HL-60 (cell line): Measurements from ENCODE around the gene HOXB2.

ENCODE experiments used
- DNase-seq, 2 experiments: peaks; one replicate each; pipeline ENCODE4 v3.0.0-alpha.2; 2010 to 2020; ENCODE audit warnings: low read depth in 1 of 2, low spot score in 1 of 2
- H3K27ac ChIP-seq: fragments of 250-450 bp; sonication (Bioruptor Pico); replicated peaks from 2 replicates; pipeline ENCODE4 v1.5.1; 2020; ENCODE audit warnings: mild to moderate bottlenecking, moderate library complexity
- H3K27me3 ChIP-seq: fragments of 250-450 bp; sonication (Bioruptor Pico); 2 replicates; pipeline ENCODE4 v1.5.1; 2021; ENCODE audit warnings: mild to moderate bottlenecking, moderate library complexity; ENCODE audit not compliant: insufficient read depth, poor library complexity, severe bottlenecking
- H3K4me3 ChIP-seq: replicated peaks from 2 replicates; pipeline ENCODE4 v1.5.1; 2011; ENCODE audit warnings: mild to moderate bottlenecking, control low read depth, low read length; ENCODE audit not compliant: insufficient read depth
- CTCF ChIP-seq: IDR thresholded peaks from one replicate; pipeline ENCODE4 v1.5.1; 2011; ENCODE audit warnings: low read length, control low read depth, inconsistent platforms; ENCODE audit not compliant: insufficient read depth
- GABPA ChIP-seq: IDR thresholded peaks from 2 replicates; pipeline ENCODE4 v1.6.1; 2012; ENCODE audit warnings: low read depth
- POLR2AphosphoS5 ChIP-seq: IDR thresholded peaks from 2 replicates; pipeline ENCODE4 v1.6.1; 2012; ENCODE audit warnings: low read depth
- REST ChIP-seq: IDR thresholded peaks from 2 replicates; pipeline ENCODE4 v1.6.1; 2012; ENCODE audit warnings: low read depth; ENCODE audit not compliant: insufficient replicate concordance
- SPI1 ChIP-seq: IDR thresholded peaks from 2 replicates; pipeline ENCODE4 v1.6.1; 2012; ENCODE audit warnings: low read depth, mild to moderate bottlenecking, borderline replicate concordance

Gene HOXB2

GRCh38 chr17:48579760-48580554 lies 35.0 kb upstream of the HOXB2 start:
- Histone ChIP-seq H3K27ac (no peak overlapping the region), H3K4me3 (no peak overlapping the region), H3K27me3 (peaks cover 89% of the 10 kb centered on the region)
- DNase-seq: no peak
- TF ChIP-seq POLR2AphosphoS5: no peak
- TF ChIP-seq SPI1: no peak
- TF ChIP-seq REST: no peak
- TF ChIP-seq CTCF: no peak
- no peak for TF ChIP-seq GABPA

GRCh38 chr17:48579471-48579759 lies 34.5 kb upstream of the HOXB2 start:
- H3K27me3 ChIP-seq: peaks cover 91% of the 10 kb centered on the region
- H3K27ac ChIP-seq: no peak overlapping the region
- no peak for DNase-seq
- H3K4me3 ChIP-seq: no peak overlapping the region
- TF ChIP-seq POLR2AphosphoS5: no peak
- no peak for TF ChIP-seq GABPA
- no peak for TF ChIP-seq SPI1
- no peak for TF ChIP-seq REST
- no peak for TF ChIP-seq CTCF

GRCh38 chr17:48578616-48579470 lies 33.9 kb upstream of the HOXB2 start:
- H3K27ac ChIP-seq: no peak overlapping the region
- H3K4me3 ChIP-seq: no peak overlapping the region
- H3K27me3 ChIP-seq: peaks cover 91% of the 10 kb centered on the region
- no peak for DNase-seq
- TF ChIP-seq CTCF (no peak), SPI1 (no peak), REST (no peak), GABPA (no peak), POLR2AphosphoS5 (no peak)
